Stimulated activated CD4-positive, alpha-beta T cell treated with anti-CD3 and anti-CD28 coated beads, TNF-alpha, amount 100 ng/mL, for 24 hours (primary cell): Measurements from ENCODE around the gene RFC3.

Experiments
- DNase-seq, 3 experiments: peaks; one replicate each; pipeline ENCODE4 v3.0.0-alpha.2; 2020; ENCODE audit warnings: low read depth in 3 of 3

Gene RFC3

DNA sequence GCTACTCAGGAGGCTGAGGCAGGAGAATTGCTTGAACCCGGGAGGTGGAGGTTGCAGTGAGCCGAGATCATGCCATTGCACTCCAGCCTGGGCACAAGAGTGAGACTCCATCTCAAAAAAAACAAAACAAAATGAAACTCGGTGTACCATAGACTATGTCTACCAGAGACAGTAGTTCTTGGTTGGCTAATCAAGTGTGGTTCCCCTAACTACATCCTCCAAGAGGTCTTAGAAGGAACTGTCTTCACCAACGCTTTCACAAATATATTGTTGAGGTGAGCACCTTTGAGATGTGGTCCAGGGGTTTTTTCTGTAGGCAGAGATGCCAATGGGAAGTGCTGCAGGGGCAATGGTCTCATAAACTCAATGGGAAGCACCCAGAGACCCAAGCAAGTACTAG, 48.0 kb downstream of the RFC3 start:
- DNase-seq, result no peak

DNA sequence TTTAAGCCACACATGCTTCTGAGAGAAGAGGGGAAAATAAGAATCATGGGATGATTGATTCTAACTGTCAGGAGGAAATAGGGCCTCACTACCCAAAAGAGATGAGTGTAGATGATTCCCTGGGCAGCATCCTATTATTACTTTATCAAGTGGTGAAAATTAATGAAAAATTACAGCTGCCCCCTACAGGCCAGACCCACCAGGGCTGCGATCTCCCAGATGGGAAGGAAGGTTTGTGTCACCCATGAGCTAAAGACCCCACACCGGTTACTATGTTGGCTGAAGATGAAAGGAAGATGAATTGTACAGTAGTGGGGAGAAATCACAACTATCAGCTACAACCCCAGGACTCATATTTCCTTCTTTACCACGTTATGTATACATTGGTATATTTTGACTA, 49.5 kb downstream of the RFC3 start:
- no peak for DNase-seq

DNA sequence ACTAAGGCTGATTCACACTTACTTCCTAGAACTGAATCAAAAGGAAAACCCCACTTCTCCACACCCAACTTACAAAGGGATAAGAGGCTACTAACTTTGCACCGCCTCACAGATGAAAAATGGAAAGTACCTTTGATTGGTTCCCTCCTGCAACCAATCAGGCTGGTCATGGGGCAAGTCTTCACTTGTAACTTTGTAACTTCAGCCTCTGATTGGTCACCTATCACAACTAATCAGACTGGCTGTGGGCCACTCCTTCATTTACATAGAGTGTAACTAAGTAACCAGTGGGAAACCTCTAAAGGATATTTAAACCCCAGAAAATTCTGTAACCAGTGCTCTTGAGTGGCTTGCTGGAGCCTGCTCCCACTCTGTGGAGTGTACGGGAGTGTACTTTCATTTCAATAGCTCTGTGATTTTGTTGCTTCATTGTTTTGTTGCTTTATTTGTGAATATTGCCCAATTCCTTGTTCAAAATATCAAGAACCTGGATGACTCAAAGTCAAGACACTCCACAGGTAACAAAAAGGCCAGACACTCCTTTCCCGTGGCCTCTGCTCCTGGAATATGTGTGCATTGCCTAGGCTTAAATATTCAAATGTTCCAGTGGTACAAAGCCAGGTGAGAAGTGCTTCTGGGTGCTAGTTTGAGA, 50.5 kb downstream of the RFC3 start:
- no peak for DNase-seq

DNA sequence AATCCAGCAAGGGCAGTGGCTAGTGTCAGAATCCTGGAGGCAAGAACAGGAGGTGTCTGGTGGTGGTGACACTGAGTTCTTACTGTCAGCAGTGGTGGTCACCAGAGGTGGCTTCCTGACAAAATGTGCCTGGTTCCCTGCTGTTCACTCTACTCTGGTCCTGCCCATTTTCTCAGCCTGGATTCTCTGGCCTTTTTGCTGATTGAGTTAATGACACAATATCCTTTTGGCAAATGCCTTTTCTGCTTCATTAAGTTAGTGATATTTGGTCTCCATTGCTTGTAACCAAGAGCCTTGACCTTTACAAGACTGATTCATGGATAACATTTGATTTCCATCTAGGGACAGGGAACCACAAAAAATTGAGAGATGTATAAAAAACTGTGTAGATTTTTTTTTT, 51.1 kb downstream of the RFC3 start:
- DNase-seq, result no peak

DNA sequence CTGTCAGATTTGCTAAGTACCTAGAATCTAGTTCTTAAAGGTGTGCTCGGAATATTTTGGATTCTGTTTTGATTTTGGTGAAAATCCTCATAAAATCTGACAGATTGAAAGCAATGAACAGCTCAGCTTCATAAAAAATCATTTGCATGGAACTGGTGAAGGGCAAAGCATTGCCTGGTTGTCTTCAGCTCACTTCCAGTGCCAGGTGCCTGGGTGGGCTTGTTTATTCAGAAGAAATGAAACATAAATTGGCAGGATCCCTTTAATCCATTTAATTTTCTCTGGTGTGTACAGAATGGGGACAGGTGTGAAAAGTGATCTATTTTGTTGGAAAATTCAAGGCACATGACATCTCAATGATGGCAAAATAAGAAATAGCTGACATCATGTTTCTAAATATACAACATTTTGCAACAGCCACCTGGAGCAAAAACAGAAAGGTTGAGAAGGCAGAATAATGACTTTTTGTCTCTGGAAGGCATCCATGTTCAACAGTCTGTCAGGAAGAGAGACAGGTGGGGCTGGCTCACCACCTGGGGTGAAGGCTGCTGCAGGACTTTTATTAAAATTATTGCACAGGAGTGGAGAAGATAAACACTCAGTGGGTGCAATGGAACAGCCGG, 52.2 kb downstream of the RFC3 start:
- DNase-seq, result no peak

DNA sequence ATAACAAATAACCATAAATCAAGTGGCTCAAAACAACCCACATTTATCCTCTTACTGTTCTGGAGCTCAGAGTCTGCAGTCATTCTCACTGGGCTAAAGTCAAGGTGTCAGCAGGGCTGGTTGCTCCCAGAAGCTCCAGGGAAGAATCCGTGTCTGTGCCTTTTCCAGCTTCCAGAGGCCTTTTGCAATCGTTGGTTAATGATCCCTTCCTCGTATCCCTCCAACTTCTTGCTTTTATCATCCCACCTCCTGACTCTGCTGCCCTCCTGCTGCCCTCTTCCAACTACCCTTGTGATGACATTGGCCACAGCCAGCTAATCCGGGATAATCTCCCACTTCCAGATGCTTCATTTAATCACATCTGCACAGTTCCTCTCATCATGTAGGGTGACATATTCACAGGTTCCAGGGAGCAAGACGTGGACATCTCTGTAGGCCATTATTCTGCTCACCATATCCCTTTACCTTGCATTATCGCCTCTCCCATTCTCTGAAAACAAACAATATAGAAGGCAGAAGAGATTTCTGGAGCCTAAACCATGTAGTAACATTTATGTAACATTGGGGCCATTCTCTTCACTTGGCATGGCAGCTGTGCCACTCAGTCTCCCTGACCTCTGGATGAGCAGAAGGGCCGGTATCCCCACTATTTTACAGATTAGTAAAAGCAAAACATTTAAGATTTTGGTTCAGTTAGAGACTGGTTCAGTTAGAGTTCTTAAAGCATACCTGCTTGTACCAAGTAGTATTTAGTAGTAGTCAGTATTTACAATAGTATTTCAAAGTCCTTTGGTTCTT, 53.5 kb downstream of the RFC3 start:
- no peak for DNase-seq

DNA sequence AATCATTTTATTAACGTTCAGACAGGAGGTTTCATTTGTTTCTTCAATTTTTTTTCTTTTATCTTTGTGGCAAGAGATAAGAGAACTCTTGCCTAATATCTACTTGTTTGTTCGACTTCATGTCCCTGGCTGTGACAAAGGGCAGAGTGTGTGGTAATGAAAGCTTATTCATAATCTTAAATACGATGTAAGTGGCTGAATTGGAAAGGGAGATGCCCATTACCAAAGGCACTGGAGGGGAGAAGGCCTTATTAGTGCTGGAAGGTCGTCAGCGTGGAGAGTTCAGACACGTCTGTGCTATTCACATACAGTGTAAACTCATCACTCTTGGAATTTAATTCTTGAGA, 54.0 kb downstream of the RFC3 start:
- DNase-seq, result no peak

DNA sequence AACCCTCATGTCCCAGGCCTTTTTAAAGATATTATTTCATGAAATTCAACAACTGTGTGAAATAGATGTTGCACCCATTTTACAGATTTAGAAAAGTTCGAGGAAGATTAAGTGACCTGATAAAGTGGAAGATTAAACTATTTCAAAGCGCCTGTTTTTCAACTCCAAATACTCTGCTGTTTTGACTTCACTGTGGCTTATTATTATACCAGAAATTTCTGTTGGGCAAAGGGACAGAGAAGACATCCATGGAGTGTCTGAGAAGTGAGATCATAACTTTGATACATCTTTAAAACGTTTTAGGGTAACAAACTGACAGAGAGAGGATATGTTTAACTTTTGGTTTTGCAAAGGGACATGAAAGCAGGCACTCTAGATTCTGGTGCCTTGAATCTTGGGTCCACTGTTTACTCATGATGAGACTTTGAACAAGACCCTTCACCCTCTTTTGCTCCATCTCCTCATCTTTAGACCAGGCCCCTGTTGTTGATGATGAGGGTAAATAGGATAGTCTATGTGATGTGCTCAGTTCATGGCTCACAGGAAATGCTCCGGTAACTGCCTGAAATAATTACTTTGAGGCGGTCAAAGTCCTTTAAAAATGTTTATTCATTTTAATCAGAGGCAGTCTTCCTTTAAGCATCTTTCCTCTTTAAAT, 55.4 kb downstream of the RFC3 start:
- no peak for DNase-seq

DNA sequence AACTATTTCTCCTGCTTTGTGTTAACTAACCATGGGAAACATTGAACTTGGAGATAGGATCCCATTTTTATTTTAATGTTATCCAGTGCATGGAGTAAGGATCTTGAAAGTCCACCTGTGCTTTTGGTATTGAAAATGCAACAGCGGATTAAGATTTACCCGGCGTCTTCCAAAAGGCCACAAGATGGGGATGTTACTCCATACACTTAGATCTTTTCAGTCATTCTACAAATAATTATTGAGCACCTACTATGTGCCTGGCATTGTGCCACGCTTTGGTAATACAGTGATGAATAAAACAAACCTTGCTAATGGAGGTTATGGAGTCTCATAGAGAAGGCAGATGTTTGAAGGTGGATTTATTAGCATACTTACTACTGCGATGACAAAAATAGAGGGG, 56.9 kb downstream of the RFC3 start:
- no peak for DNase-seq

DNA sequence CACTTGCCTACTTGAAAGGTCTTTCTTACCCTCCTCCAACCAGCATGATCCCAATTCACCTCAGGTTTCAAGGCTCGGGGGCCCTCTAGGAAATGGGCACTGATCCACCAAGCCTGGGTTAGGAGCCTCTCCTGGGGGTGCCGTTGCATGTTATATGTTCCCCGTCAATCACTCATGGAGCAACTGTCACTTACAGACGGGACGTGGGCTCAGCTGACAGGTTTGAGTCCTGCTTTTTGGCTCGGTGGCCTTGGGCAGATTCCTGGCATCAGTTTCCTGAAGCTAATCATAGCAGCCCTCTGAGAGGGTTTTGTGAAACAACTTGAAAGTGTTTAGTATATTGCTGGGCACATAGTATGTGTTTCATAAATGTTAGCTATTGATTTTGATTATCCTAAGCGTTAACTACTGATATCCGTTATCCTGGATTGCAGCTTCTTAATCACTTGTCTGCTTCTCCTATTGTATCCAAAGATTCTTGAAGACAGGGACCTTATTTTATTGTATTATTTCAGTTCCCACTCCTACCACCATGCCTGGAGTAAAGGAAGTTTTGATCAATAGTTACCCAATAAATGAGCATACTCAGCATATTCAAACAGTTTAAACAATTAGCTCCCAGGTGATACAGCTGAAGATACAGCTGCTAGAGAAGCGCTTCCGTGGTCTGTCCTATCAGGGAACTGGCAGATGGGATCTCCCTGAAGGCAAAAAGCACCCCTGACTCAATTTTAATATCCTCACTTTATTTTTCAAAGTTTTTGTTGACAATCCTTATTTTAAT, 57.9 kb downstream of the RFC3 start:
- no peak for DNase-seq

DNA sequence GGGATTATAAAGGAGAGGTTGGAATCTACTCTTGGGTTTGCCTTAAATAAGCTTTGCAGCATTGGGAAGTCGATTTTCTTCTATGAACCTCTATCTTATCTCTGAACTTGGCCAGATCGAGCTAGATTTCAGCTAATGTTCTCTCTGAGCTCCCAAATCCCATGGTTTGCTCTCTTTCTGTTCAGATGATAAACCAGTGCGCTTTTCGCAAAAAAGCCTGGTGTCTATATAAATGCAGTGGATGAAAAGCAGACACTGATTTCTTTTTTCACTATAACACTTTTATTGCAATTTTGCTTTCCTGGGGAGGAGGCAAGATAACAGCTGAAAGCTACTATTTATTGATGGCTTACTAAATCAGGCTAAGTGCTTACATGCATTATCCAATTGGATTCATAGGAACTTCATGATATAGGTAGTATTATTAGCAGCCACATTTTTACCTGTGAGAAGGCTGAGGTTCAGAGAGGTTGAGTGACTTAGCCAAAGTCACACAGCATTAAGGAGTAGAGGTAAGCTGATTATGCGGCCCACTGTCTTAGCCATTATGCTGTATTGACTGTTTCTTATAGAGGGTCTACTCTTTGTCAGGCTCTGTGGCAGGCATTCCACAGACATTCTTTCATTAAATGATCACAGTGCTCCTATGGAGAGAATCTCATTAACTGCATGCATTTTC, 58.9 kb downstream of the RFC3 start:
- no peak for DNase-seq

DNA sequence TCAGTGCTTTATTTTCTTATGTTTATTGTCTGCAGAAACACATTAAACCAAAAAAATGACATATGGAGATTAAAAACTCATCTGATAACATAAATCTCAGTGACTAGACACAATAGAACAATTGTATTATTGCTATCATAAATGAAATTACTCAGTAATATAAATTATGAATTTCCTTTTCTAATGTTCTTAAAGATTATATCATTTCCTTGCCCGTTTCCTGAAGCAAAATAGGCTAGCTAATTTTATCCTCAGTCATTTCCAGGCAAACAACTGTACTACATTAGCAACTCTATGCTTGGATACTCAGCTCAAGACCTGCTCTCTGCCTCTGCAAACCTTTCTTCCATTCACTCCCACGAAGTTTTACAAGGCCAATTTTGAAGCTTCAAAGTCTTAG, 61.2 kb downstream of the RFC3 start:
- DNase-seq, result no peak

DNA sequence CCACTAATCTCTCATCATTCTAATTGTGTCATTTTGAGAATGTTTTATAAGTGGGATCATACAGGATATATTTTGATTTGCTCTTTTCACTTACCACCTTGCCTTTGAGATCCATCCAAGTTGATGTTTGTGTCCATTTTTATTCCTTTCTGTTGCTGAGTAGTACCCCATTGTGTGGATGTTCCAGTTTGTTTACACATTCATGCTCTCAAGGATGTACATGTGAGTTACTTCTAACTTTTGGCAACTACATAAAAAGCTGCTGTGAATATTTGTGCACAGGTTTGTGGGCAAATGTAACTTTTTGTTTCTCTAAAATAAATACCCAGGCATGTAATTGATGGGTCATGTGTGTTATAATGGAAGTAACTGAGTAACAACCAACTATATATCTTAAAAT, 64.9 kb downstream of the RFC3 start:
- DNase-seq, result no peak

DNA sequence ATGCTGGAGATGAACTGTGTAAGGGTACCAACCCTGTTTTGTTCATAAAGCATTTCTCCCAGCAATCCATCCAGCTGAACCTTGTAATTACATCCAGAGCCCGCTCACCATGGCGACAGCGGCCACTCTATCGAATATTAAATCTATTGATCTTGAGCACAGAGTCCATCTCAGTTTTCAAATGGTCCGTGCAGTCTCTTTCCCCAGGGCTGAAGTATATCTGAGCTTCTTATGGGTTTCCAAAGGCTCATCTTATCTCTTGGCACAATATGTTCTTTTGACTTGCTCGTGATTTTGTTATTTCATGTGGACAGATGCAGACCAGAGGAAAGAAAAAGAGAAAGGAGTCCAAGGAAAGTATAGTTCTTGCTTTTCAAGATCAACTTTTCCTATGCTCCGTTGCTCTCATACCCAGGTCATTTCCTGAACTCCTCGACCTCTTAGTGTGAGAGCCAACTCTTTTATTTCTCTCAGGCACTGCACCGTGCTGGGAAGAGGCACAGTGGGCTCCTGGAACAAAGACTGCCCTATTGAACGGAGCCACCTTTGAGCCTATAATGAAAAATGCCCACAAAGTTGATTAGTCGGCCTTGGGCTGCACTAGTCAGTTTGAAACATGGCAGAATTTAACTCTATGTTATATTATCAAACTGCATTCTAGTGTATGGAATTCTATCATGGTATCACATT, 66.7 kb downstream of the RFC3 start:
- DNase-seq, result no peak
